Measurements from ENCODE around the gene MPDZ. TPM values are rescaled to one million over a fixed set of nuclear protein-coding genes. Genes with fewer than 3 reads are reported as not detected.

MPDZ gene
- total RNA-seq, 1 experiment from 2014 or later, result 0.12 TPM

DNA sequence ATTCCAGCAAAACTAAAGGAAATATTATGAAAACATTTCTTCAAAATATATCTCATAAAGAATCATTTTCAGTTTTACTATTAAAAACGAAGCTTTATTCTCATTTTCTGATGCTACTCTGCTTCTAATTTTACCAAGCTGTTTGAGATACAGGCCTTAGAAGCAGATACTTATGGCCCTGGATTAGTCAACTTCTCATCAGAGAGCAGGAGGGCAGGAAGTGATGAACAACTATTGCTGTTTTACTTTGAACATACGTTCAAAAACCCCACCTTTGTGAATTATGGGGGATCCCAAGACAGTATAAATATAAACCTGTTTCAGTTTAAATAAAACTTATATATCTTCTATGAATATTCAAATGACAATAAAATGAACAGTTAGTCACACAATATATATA lies 16.0 kb downstream of the MPDZ start:
- no TSS peak for BruUV-seq (replicated peaks)
- no peak for ATAC-seq
- TF ChIP-seq JUND (IDR thresholded peaks at IDR 0.05), result no peak
- TF ChIP-seq POLR2AphosphoS5 (IDR thresholded peaks at IDR 0.05; ENCODE audit: low read depth, low read length), result no peak
- no peak for TF ChIP-seq ZNF274 (IDR thresholded peaks at IDR 0.05; ENCODE audit: low read depth, low read length)
- TF ChIP-seq SP1 (IDR thresholded peaks at IDR 0.05; ENCODE audit: low read depth), result no peak
- no peak for TF ChIP-seq TCF7L2 (IDR thresholded peaks at IDR 0.05; ENCODE audit: borderline replicate concordance, extremely low read depth, insufficient read depth, insufficient read length)
- TF ChIP-seq ELF1 (IDR thresholded peaks at IDR 0.05; ENCODE audit: borderline replicate concordance, low read depth), result no peak
- TF ChIP-seq CEBPB (IDR thresholded peaks at IDR 0.05; ENCODE audit: low read depth), result no peak
- TF ChIP-seq, protein P1, sequence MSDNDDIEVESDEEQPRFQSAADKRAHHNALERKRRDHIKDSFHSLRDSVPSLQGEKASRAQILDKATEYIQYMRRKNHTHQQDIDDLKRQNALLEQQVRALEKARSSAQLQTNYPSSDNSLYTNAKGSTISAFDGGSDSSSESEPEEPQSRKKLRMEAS (IDR thresholded peaks at IDR 0.05), result no peak
- TF ChIP-seq ZFX (IDR thresholded peaks at IDR 0.05), result no peak
- TF ChIP-seq FOSL1 (IDR thresholded peaks at IDR 0.05; ENCODE audit: low read depth), result no peak
- TF ChIP-seq, protein P2, sequence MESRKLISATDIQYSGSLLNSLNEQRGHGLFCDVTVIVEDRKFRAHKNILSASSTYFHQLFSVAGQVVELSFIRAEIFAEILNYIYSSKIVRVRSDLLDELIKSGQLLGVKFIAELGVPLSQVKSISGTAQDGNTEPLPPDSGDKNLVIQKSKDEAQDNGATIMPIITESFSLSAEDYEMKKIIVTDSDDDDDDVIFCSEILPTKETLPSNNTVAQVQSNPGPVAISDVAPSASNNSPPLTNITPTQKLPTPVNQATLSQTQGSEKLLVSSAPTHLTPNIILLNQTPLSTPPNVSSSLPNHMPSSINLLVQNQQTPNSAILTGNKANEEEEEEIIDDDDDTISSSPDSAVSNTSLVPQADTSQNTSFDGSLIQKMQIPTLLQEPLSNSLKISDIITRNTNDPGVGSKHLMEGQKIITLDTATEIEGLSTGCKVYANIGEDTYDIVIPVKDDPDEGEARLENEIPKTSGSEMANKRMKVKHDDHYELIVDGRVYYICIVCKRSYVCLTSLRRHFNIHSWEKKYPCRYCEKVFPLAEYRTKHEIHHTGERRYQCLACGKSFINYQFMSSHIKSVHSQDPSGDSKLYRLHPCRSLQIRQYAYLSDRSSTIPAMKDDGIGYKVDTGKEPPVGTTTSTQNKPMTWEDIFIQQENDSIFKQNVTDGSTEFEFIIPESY (IDR thresholded peaks at IDR 0.05; ENCODE audit: extremely low read depth, insufficient replicate concordance, low read length), result no peak
- TF ChIP-seq, protein P3, sequence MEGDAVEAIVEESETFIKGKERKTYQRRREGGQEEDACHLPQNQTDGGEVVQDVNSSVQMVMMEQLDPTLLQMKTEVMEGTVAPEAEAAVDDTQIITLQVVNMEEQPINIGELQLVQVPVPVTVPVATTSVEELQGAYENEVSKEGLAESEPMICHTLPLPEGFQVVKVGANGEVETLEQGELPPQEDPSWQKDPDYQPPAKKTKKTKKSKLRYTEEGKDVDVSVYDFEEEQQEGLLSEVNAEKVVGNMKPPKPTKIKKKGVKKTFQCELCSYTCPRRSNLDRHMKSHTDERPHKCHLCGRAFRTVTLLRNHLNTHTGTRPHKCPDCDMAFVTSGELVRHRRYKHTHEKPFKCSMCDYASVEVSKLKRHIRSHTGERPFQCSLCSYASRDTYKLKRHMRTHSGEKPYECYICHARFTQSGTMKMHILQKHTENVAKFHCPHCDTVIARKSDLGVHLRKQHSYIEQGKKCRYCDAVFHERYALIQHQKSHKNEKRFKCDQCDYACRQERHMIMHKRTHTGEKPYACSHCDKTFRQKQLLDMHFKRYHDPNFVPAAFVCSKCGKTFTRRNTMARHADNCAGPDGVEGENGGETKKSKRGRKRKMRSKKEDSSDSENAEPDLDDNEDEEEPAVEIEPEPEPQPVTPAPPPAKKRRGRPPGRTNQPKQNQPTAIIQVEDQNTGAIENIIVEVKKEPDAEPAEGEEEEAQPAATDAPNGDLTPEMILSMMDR (IDR thresholded peaks at IDR 0.05 in 2 of 3, conservative IDR thresholded peaks at IDR 0.05 in 1 of 3; ENCODE audit: borderline replicate concordance in 1 of 3, insufficient read depth in 1 of 3, low read depth in 2 of 3, low read length in 2 of 3), result no peak
- no peak for TF ChIP-seq SIN3A (IDR thresholded peaks at IDR 0.05; ENCODE audit: low read depth)
- Histone ChIP-seq H3K27ac (ENCODE audit: low read depth, low read length) (no peak overlapping the region), H3K79me2 (ENCODE audit: insufficient read depth, low read length) (no peaks in the 10 kb centered on the region), H3K9me2 (ENCODE audit: insufficient read depth) (no peaks in the 10 kb centered on the region), H3K4me1 (ENCODE audit: control insufficient read depth in 1 of 2, insufficient read depth in 2 of 2, low read length in 2 of 2) (peaks cover 0 to 9% of the 10 kb centered on the region in 2 experiments; a peak in 1 of 4 replicates), H4K20me1 (ENCODE audit: insufficient read depth) (no peaks in the 10 kb centered on the region), H3K9ac (ENCODE audit: low read length) (no peak overlapping the region), H3K4me2 (ENCODE audit: low read length) (no peak overlapping the region), H3K4me3 (replicated peaks in 1 of 2; ENCODE audit: low read depth in 1 of 2, low read length in 2 of 2) (no peak overlapping the region), H3K27me3 (ENCODE audit: insufficient read depth, low read length) (no peaks in the 10 kb centered on the region), H3K9me3 (ENCODE audit: control insufficient read depth in 1 of 2, insufficient read depth in 1 of 2, low read depth in 1 of 2, low read length in 2 of 2) (no peaks in the 10 kb centered on the region), H3K36me3 (ENCODE audit: control insufficient read depth in 1 of 2, insufficient read depth in 2 of 2, low read length in 2 of 2) (no peaks in the 10 kb centered on the region), H2AFZ (ENCODE audit: low read depth, low read length, poor library complexity, severe bottlenecking) (no peak overlapping the region)
- intact Hi-C loops (cut with micrococcal nuclease), result no loop called here
- RAD21 ChIA-PET (ENCODE audit: low non-redundant PET in 1 of 2, low total read pairs in 2 of 2, uncharacterized antibody in 2 of 2, unreplicated experiment in 2 of 2), result no interaction called here
- CTCF ChIA-PET, result no interaction called here
- no peak for DNase-seq (ENCODE audit: low read depth, low spot score)
- POLR2A ChIA-PET, result no interaction called here

Data from HCT116 (cell line).